Heart left ventricle (tissue), 16 donors: ENCODE measurements around the gene IPCEF1. TPM values are rescaled to one million over a fixed set of nuclear protein-coding genes. Genes with fewer than 3 reads are reported as not detected.

Source experiments
- ATAC-seq, 4 donors: fragments of 200-7000 bp; cut with Tn5 transposase; one replicate each; pipeline ENCODE4 v1.9.1; 2020 to 2022; ENCODE audit warnings: moderate library complexity in 4 of 4, mild to moderate bottlenecking in 3 of 4, moderate number of reproducible peaks in 1 of 4
- DNase-seq, 5 donors: peaks; one replicate each; pipeline ENCODE4 v3.0.0-alpha.2; 2020
- H3K27ac ChIP-seq, 12 donors: fragments of 200-600 bp; sonication (generic) in 4 of 12; one replicate each; pipeline versions ENCODE4 v1.5.0 to v1.8.0; 2016 to 2022; ENCODE audit warnings: mild to moderate bottlenecking in 2 of 12
- H3K27me3 ChIP-seq, 9 donors: fragments of 200-600 bp; sonication (generic) in 2 of 9; one replicate each; pipeline versions ENCODE4 v1.5.1 to v1.8.0; 2016 to 2022; ENCODE audit warnings: mild to moderate bottlenecking in 3 of 9
- H3K36me3 ChIP-seq, 9 donors: fragments of 200-600 bp; sonication (generic) in 2 of 9; one replicate each; pipeline versions ENCODE4 v1.5.0 to v1.8.0; 2018 to 2022; ENCODE audit warnings: mild to moderate bottlenecking in 2 of 9
- H3K4me1 ChIP-seq, 12 donors: fragments of 200-600 bp; sonication (generic) in 4 of 12; one replicate each; pipeline versions ENCODE4 v1.5.0 to v1.8.0; 2016 to 2022; ENCODE audit warnings: mild to moderate bottlenecking in 3 of 12
- H3K4me3 ChIP-seq, 12 donors: fragments of 200-600 bp; sonication (generic) in 4 of 12; one replicate each; pipeline versions ENCODE4 v1.5.0 to v1.8.0; 2017 to 2022; ENCODE audit warnings: mild to moderate bottlenecking in 9 of 12, moderate library complexity in 4 of 12
- H3K9me3 ChIP-seq, 12 donors: fragments of 200-600 bp; sonication (generic) in 4 of 12; one replicate each; pipeline versions ENCODE4 v1.5.0 to v1.8.0; 2016 to 2022; ENCODE audit warnings: mild to moderate bottlenecking in 1 of 12
- POLR2A ChIP-seq, 2 donors: fragments of 450-650 bp; IDR thresholded peaks; one replicate each; pipeline ENCODE4 v1.6.1; 2017; ENCODE audit warnings: antibody characterized with exemption in 2 of 2, mild to moderate bottlenecking in 2 of 2, moderate library complexity in 2 of 2
- WGBS, 4 donors: extraction: QIAGEN DNeasy Blood & Tissue Kit in 2 of 4; methylation state at CpG; one replicate each; pipeline versions ENCODE4 v1.1.5 to v1.1.7; 2013 to 2018; 5-methylcytosine and 5-hydroxymethylcytosine counted together
- intact Hi-C, 10 donors: fragments of 100-400 bp; cut with DNase I; formaldehyde crosslinking; loops; one replicate each; pipeline versions ENCODE4 v1.11.1 to v1.14.2; 2022
- polyA plus RNA-seq, 2 donors: library from polyadenylated mRNA; stranded (reverse); fragments of 200-250 nt; gene quantifications; one replicate each; pipeline ENCODE4 v1.2.3, GENCODE V29; 2013
- total RNA-seq, 9 donors: library from RNA; depleted of rRNA in 2 of 9; stranded (reverse); fragments of >200 nt in 2 of 9; fragmentation: NEBNext Ultra II Directional in 3 of 9; extraction: Animal tissue kit (Norgen Biotek cat#: 25700) in 3 of 9; gene quantifications; one replicate each; pipeline versions ENCODE4 v1.1.0 to v1.2.4, GENCODE V29; 2016 to 2023
- TF ChIP-seq, protein P1 (sequence below), 12 donors: fragments of 200-600 bp; sonication (generic) in 4 of 12; IDR thresholded peaks; one replicate each; pipeline versions ENCODE4 v1.5.0 to v1.8.0; 2018 to 2022; ENCODE audit warnings: antibody characterized with exemption in 12 of 12, mild to moderate bottlenecking in 5 of 12
- donor health status: ischemic (EF 13 %, LVEDD 7.1; RV severe dilation, severe dysfunction).
- donor health status: healthy with polysubstance abuse.
- donor health status: DM: no; HTN: yes; CAD: no.
- donor health status: DM: no; HTN: no; CAD: no.
- donor health status: ischemic (EF 25% LVEDD 6.9; RV normal size, moderate dysfunction).
- donor health status: ischemic (EF 25% LVEDD 5.7; RV mildly dilated, moderate dysfunction).
- donor health status: healthy.
- donor health status: DM: yes; HTN: yes; CAD: no.
- donor health status: ischemic (EF 35%, LVEDD 5.7; RV mildly dilated, moderate dysfunction).
- donor health status: nonischemic (EF 11% LVEDD 7.7; RV severe dilation, severe dysfunction).
- donor health status: DM: yes; HTN: yes; CAD: no.
- donor health status: PGD.
- donor health status: ischemic (EF 29% LVEDD 5.4; RV normal size, mild dysfunction).
- donor health status: nonischemic (EF 23%, LVEDD 6.1; RV moderate dilation, normal function).

Gene IPCEF1
- total and polyA plus RNA-seq, 11 donors: 0.10 to 4.1 (median 0.35) TPM

DNA sequence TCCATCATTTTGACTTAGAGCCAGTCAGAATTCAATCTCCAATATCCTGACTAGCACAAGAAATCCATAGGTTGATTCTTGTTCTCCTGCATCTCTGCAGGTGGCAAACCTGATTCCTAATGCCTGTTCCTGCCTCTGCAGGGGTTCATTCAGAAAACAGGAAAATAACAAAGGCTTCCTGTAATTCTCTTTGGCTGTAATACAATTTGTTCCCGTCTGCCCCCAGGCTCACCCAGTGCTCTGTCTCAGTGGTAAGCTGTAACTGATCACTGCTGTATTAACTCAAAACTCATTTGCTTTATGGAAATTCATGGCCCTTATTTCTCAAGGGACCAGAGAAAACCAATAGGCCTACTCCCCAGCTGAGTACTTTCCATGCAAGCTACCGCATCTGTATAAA is 228.9 kb downstream of the IPCEF1 start:
- DNase-seq (no peak), ATAC-seq (no peak)
- TF ChIP-seq, protein P1, sequence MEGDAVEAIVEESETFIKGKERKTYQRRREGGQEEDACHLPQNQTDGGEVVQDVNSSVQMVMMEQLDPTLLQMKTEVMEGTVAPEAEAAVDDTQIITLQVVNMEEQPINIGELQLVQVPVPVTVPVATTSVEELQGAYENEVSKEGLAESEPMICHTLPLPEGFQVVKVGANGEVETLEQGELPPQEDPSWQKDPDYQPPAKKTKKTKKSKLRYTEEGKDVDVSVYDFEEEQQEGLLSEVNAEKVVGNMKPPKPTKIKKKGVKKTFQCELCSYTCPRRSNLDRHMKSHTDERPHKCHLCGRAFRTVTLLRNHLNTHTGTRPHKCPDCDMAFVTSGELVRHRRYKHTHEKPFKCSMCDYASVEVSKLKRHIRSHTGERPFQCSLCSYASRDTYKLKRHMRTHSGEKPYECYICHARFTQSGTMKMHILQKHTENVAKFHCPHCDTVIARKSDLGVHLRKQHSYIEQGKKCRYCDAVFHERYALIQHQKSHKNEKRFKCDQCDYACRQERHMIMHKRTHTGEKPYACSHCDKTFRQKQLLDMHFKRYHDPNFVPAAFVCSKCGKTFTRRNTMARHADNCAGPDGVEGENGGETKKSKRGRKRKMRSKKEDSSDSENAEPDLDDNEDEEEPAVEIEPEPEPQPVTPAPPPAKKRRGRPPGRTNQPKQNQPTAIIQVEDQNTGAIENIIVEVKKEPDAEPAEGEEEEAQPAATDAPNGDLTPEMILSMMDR (IDR thresholded peaks at IDR 0.05): no peak
- no peak for TF ChIP-seq POLR2A (IDR thresholded peaks at IDR 0.05)
- peaks cover 0 to 5% (median 0%) of the 10 kb centered on the region in 9 donors for H3K27me3 ChIP-seq
- H3K9me3 ChIP-seq: peaks cover 0 to 9% (median 2%) of the 10 kb centered on the region in 12 donors
- no peaks in the 10 kb centered on the region for H3K4me1 ChIP-seq
- no peaks in the 10 kb centered on the region for H3K36me3 ChIP-seq
- WGBS, 4 donors: 43 to 58% (median 48%) methylated on average over 2 of the region's 2 CpGs
- no peak overlapping the region for H3K4me3 ChIP-seq
- H3K27ac ChIP-seq: no peak overlapping the region
- intact Hi-C loops: no loop called here

DNA sequence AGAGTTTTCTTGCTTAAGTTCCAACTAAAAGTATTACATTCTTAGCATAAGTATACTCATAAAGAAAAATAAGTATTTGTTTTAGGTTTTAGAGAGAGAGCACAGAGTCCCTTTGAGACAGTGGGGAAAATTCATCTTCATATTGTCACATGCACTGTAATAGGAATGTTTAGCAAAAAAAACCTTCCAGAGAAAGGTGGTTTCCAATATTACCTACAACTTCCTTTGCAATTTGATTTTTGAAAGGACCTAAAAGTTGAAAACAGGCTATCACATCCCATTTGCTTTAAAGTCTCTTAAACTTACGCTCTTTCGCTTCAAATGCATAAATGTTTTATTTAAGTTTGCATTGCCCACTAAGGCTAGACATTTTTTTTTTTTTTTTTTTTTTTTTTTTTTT is 231.2 kb downstream of the IPCEF1 start:
- no peak for ATAC-seq
- Histone ChIP-seq H3K4me3 (no peak overlapping the region), H3K36me3 (no peaks in the 10 kb centered on the region), H3K9me3 (peaks cover 0 to 15% (median 3%) of the 10 kb centered on the region in 12 donors), H3K4me1 (no peaks in the 10 kb centered on the region), H3K27me3 (peaks cover 0 to 5% (median 0%) of the 10 kb centered on the region in 9 donors), H3K27ac (no peak overlapping the region)
- intact Hi-C loops: no loop called here
- no peak for TF ChIP-seq POLR2A (IDR thresholded peaks at IDR 0.05)
- TF ChIP-seq, protein P1 (IDR thresholded peaks at IDR 0.05): no peak
- 79 to 94% (median 92%) methylated on average over 2 of the region's 2 CpGs for WGBS, 4 donors
- no peak for DNase-seq

DNA sequence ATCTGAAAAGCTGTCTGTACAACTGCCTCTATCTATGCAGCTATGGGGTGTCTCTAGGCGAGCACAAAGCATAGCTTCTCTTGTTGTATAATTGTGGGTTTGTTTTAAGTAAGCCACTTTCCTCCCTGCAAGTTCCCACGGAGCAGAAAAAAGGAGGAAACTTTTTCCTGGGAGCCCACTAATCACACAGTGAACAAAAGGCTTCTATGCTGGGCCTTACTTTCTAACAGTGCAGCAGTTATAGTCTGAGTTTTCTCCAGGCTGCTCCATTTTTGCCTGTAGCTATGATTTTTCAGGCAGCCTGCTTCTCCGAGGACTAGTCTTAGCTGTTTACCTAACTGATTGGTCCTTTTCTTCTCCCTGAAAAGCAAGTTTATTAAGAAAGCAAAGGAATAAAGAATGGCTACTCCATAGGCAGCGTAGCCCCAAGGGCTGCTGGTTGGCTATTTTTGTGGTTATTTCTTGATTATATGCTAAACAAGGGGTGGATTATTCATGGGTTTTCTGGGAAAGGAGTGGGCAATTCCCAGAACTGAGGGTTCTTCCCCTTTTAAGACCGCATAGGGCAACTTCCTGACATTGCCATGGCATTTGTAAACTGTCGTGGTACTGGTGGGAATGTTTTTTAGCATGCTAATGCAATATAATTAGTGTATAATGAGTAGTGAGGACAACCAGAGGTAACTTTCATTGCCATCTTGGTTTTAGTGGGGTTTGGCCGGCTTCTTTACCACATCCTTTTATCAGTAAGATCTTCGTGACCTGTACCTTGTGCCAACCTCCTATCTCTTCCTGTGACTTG is 233.2 kb downstream of the IPCEF1 start:
- TF ChIP-seq, protein P1 (IDR thresholded peaks at IDR 0.05): no peak
- no peak for TF ChIP-seq POLR2A (IDR thresholded peaks at IDR 0.05)
- no peak overlapping the region for H3K4me3 ChIP-seq
- H3K9me3 ChIP-seq: peaks cover 0 to 15% (median 3%) of the 10 kb centered on the region in 12 donors
- intact Hi-C loops: no loop called here
- H3K4me1 ChIP-seq: no peaks in the 10 kb centered on the region
- DNase-seq (no peak), ATAC-seq (no peak)
- peaks cover 0 to 5% (median 0%) of the 10 kb centered on the region in 9 donors for H3K27me3 ChIP-seq
- 62 to 69% (median 65%) methylated on average over 8 of the region's 8 CpGs for WGBS, 4 donors
- H3K36me3 ChIP-seq: no peaks in the 10 kb centered on the region
- no peak overlapping the region for H3K27ac ChIP-seq

DNA sequence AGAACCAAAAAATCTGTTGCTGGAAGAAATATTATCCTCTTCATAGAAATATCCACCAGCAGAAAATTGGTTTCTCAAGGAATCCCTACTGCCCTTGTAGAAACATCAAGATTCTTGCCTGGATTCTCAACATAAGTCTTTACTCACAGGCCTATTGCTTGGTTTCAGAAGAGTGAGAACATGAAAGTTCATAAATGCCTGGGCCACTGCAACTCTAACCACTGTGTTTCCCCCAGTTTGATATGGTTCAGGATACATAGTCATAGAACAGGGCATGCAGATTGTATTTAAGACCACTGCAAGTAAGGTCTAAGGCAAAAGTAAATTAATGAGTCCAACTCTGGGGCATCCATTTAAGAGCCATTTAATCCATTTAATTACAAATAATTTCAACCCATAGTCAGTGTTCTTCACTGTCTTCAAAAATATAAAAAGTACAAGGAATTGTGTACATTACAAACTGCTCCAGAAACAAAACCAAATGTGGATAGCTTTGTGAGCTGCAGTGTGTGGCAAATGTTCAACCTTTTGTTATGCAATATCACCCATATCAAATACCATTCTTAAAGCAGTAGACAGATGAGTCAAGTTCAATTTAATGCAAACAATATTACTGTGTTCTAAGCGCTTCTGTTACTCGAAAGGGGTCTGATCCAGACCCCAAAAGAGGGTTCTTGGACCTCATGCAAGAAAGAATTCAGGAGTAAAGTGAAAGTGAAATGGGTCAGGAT is 234.2 kb downstream of the IPCEF1 start:
- Histone ChIP-seq H3K9me3 (peaks cover 0 to 15% (median 3%) of the 10 kb centered on the region in 12 donors), H3K36me3 (no peaks in the 10 kb centered on the region), H3K27ac (no peak overlapping the region), H3K4me3 (no peak overlapping the region), H3K4me1 (no peaks in the 10 kb centered on the region), H3K27me3 (peaks cover 0 to 5% (median 0%) of the 10 kb centered on the region in 9 donors)
- no peak for TF ChIP-seq POLR2A (IDR thresholded peaks at IDR 0.05)
- TF ChIP-seq, protein P1 (IDR thresholded peaks at IDR 0.05): no peak
- DNase-seq: no peak
- 78 to 90% (median 81%) methylated on average over 2 of the region's 2 CpGs for WGBS, 4 donors
- intact Hi-C loops: no loop called here
- ATAC-seq: no peak
